WTC11 (cell line): ENCODE measurements around the gene CFDP1. TPM values are rescaled to one million over a fixed set of nuclear protein-coding genes. Genes with fewer than 3 reads are reported as not detected.

Source experiments
- ATAC-seq: fragments of 200-7000 bp; cut with Tn5 transposase; 2 replicates; pipeline ENCODE4 v1.10.0; 2021; ENCODE audit warnings: mild to moderate bottlenecking, moderate library complexity
- CTCF ChIA-PET: fragments of 300-600 bp; sonication (Branson Sonifier 250); formaldehyde crosslinking; loops from one replicate; lab custom pipeline; 2021; ENCODE audit warnings: antibody characterized with exemption; lab: Charles Lee
- POLR2A ChIA-PET: fragments of 350-600 bp; sonication (Branson Sonifier 250); formaldehyde crosslinking; loops from one replicate; lab custom pipeline; 2021; ENCODE audit warnings: antibody characterized with exemption; lab: Charles Lee
- DNase-seq: peaks from one replicate; pipeline ENCODE4 v3.0.0; 2021; ENCODE audit warnings: low spot score
- H3K27ac Mint-ChIP-seq: 2 replicates; pipeline ENCODE4 v1.8.0; 2021; ENCODE audit warnings: mixed read lengths
- H3K27me3 Mint-ChIP-seq: 2 replicates; pipeline ENCODE4 v1.8.0; 2021; ENCODE audit warnings: low read depth, mild to moderate bottlenecking, moderate library complexity, mixed read lengths
- H3K36me3 Mint-ChIP-seq: 2 replicates; pipeline ENCODE4 v1.8.0; 2021; ENCODE audit warnings: mixed read lengths
- H3K4me1 Mint-ChIP-seq: 2 replicates; pipeline ENCODE4 v1.8.0; 2022; ENCODE audit warnings: mixed read lengths
- H3K4me3 Mint-ChIP-seq: 2 replicates; pipeline ENCODE4 v1.8.0; 2021; ENCODE audit warnings: mild to moderate bottlenecking, moderate library complexity, mixed read lengths
- H3K9me3 Mint-ChIP-seq: 2 replicates; pipeline ENCODE4 v1.8.0; 2021; ENCODE audit warnings: mixed read lengths
- ATF2 ChIP-seq: sonication (generic); formaldehyde crosslinking; IDR thresholded peaks from 2 replicates; pipeline ENCODE4 v1.8.1; 2022; ENCODE audit warnings: low read depth, missing genetic modification reagents, borderline replicate concordance
- E2F5 ChIP-seq: sonication (generic); formaldehyde crosslinking; IDR thresholded peaks from 2 replicates; pipeline ENCODE4 v1.8.1; 2022; ENCODE audit warnings: mild to moderate bottlenecking, moderate library complexity, missing genetic modification reagents
- EMX1 ChIP-seq: fragments of 250-450 bp; sonication (Bioruptor Pico); IDR thresholded peaks from 2 replicates; pipeline ENCODE4 v1.8.0; 2021; ENCODE audit warnings: mild to moderate bottlenecking
- ETV6 ChIP-seq: sonication (generic); formaldehyde crosslinking; IDR thresholded peaks from 2 replicates; pipeline ENCODE4 v1.8.1; 2022; ENCODE audit warnings: mild to moderate bottlenecking, missing genetic modification reagents
- FOXK1 ChIP-seq: sonication (generic); formaldehyde crosslinking; IDR thresholded peaks from 2 replicates; pipeline ENCODE4 v1.8.0; 2022; ENCODE audit warnings: mild to moderate bottlenecking, moderate library complexity, missing genetic modification reagents
- GABPB1 ChIP-seq: sonication (generic); formaldehyde crosslinking; IDR thresholded peaks from 2 replicates; pipeline ENCODE4 v1.8.1; 2023; ENCODE audit warnings: mild to moderate bottlenecking, missing genetic modification reagents
- HMGXB4 ChIP-seq: sonication (generic); formaldehyde crosslinking; IDR thresholded peaks from 2 replicates; pipeline ENCODE4 v1.8.1; 2023; ENCODE audit warnings: mild to moderate bottlenecking, moderate library complexity, missing genetic modification reagents
- JUN ChIP-seq: sonication (generic); formaldehyde crosslinking; IDR thresholded peaks from 2 replicates; pipeline ENCODE4 v1.8.0; 2023; ENCODE audit warnings: mild to moderate bottlenecking, missing genetic modification reagents
- MYBL2 ChIP-seq: sonication (generic); formaldehyde crosslinking; IDR thresholded peaks from 2 replicates; pipeline ENCODE4 v1.8.1; 2023; ENCODE audit warnings: mild to moderate bottlenecking, moderate library complexity, missing genetic modification reagents
- NFATC4 ChIP-seq: fragments of 250-450 bp; sonication (Bioruptor Pico); IDR thresholded peaks from 2 replicates; pipeline ENCODE4 v1.9.0; 2021; ENCODE audit warnings: mild to moderate bottlenecking
- PRRX2 ChIP-seq: fragments of 250-450 bp; sonication (Bioruptor Pico); IDR thresholded peaks from 2 replicates; pipeline ENCODE4 v1.8.0; 2021; ENCODE audit warnings: mild to moderate bottlenecking
- RELA ChIP-seq: sonication (generic); formaldehyde crosslinking; IDR thresholded peaks from 2 replicates; pipeline ENCODE4 v1.8.1; 2022; ENCODE audit warnings: missing genetic modification reagents, mild to moderate bottlenecking, borderline replicate concordance
- SMAD3 ChIP-seq: sonication (generic); formaldehyde crosslinking; IDR thresholded peaks from 2 replicates; pipeline ENCODE4 v1.8.0; 2022; ENCODE audit warnings: missing genetic modification reagents, mild to moderate bottlenecking, borderline replicate concordance
- STAT6 ChIP-seq: sonication (generic); formaldehyde crosslinking; conservative IDR thresholded peaks from 2 replicates; pipeline ENCODE4 v1.8.1; 2023; ENCODE audit warnings: mild to moderate bottlenecking, low read depth, missing genetic modification reagents, moderate library complexity
- TCF7 ChIP-seq: sonication (generic); formaldehyde crosslinking; IDR thresholded peaks from 2 replicates; pipeline ENCODE4 v1.8.0; 2022; ENCODE audit warnings: mild to moderate bottlenecking, low read depth, missing genetic modification reagents, moderate library complexity
- TP53 ChIP-seq: sonication (generic); formaldehyde crosslinking; IDR thresholded peaks from 2 replicates; pipeline ENCODE4 v1.8.1; 2023; ENCODE audit warnings: mild to moderate bottlenecking, missing genetic modification reagents
- USF2 ChIP-seq: sonication (generic); formaldehyde crosslinking; IDR thresholded peaks from 2 replicates; pipeline ENCODE4 v1.8.1; 2023; ENCODE audit warnings: mild to moderate bottlenecking, missing genetic modification reagents, moderate library complexity
- ZBTB43 ChIP-seq: sonication (generic); formaldehyde crosslinking; IDR thresholded peaks from 2 replicates; pipeline ENCODE4 v1.8.1; 2023; ENCODE audit warnings: mild to moderate bottlenecking, missing genetic modification reagents
- ZNF121 ChIP-seq: sonication (generic); formaldehyde crosslinking; IDR thresholded peaks from 2 replicates; pipeline ENCODE4 v1.8.0; 2023; ENCODE audit warnings: missing genetic modification reagents
- ZNF138 ChIP-seq: sonication (generic); formaldehyde crosslinking; conservative IDR thresholded peaks from 2 replicates; pipeline ENCODE4 v1.8.1; 2022; ENCODE audit warnings: mild to moderate bottlenecking, moderate library complexity, missing genetic modification reagents
- ZNF396 ChIP-seq: fragments of 250-450 bp; sonication (Bioruptor Pico); IDR thresholded peaks from 2 replicates; pipeline ENCODE4 v1.8.0; 2021; ENCODE audit warnings: mild to moderate bottlenecking, moderate library complexity, borderline replicate concordance
- ZNF423 ChIP-seq: fragments of 250-450 bp; sonication (Bioruptor Pico); IDR thresholded peaks from 2 replicates; pipeline ENCODE4 v2.1.2; 2022; ENCODE audit warnings: mild to moderate bottlenecking, moderate library complexity
- ZNF671 ChIP-seq: fragments of 250-450 bp; sonication (Bioruptor Pico); IDR thresholded peaks from 2 replicates; pipeline ENCODE4 v1.8.0; 2021; ENCODE audit warnings: mild to moderate bottlenecking
- ZSCAN18 ChIP-seq: fragments of 250-450 bp; sonication (Bioruptor Pico); IDR thresholded peaks from 2 replicates; pipeline ENCODE4 v2.1.2; 2022; ENCODE audit warnings: mild to moderate bottlenecking, moderate library complexity
- total RNA-seq: library from RNA; stranded (reverse); gene quantifications from 3 replicates; pipeline ENCODE4 v1.2.3, GENCODE V29; 2021

The CFDP1 gene
- total RNA-seq, 1 experiment from 2014 or later, result 79.2 TPM

GRCh38 chr16:75466760-75467159, 33.5 kb upstream of the CFDP1 start (continued):
- TF ChIP-seq ZBTB43 (CRISPR knock-in tag) (no peak), ZNF396 (CRISPR knock-in tag) (no peak)

GRCh38 chr16:75464122-75464918, 31.0 kb upstream of the CFDP1 start, which contains the start of gene TMEM170A:
TSS of gene TMEM170A (minus strand) at chr16:75464689. CDS start at chr16:75464600, 89 bp downstream.
- ChIA-PET CTCF (interaction anchor here (0.7 to 3.0 kb wide), 30 partner anchors 8 to 265 kb away, joined by 3 to 27 read pairs (median 5); partner anchors contain the start of genes CFDP1, CHST5 and CHST6), POLR2A (interaction anchor here (0.9 to 1.3 kb wide), 4 partner anchors 31 to 159 kb away, joined by 4 to 10 read pairs (median 4); partner anchors contain the start of genes ADAT1 and CFDP1)
- H3K4me1 Mint-ChIP-seq, result peaks cover 34% of the 10 kb centered on the region
- ATAC-seq (peak; percentile 97), DNase-seq (peak; percentile 100)
- H3K27ac Mint-ChIP-seq, result peak within 1 kb of the TSS; percentile 84
- no peaks in the 10 kb centered on the region for H3K9me3 Mint-ChIP-seq
- peak within 1 kb of the TSS; percentile 89 for H3K4me3 Mint-ChIP-seq
- no peaks in the 10 kb centered on the region for H3K27me3 Mint-ChIP-seq
- peaks cover 4% of the 10 kb centered on the region for H3K36me3 Mint-ChIP-seq
- TF ChIP-seq PRRX2 (CRISPR knock-in tag) (no peak), ZSCAN18 (CRISPR knock-in tag) (no peak), ZNF121 (CRISPR knock-in tag) (peak; percentile 3; the same call in 1 of the 2 replicates), JUN (CRISPR knock-in tag) (0 out of 2 replicates have a peak, but pooled peaks have one; percentile 15), ZNF423 (peak; percentile 11; the same call in 1 of the 2 replicates), SMAD3 (CRISPR knock-in tag) (no peak; the same call in 1 of the 2 replicates), TCF7 (0 out of 2 replicates have a peak, but pooled peaks have one; percentile 61), GABPB1 (CRISPR knock-in tag) (peak; percentile 43), ZNF396 (CRISPR knock-in tag) (no peak), STAT6 (no peak), HMGXB4 (peak; percentile 97), NFATC4 (CRISPR knock-in tag) (no peak), ATF2 (CRISPR knock-in tag) (no peak), ZNF138 (CRISPR knock-in tag) (no peak; the same call in 1 of the 2 replicates), ZNF671 (CRISPR knock-in tag) (no peak), EMX1 (CRISPR knock-in tag) (no peak), RELA (CRISPR knock-in tag) (no peak), TP53 (peak; percentile 76; the same call in 1 of the 2 replicates), ETV6 (CRISPR knock-in tag) (peak; percentile 69), E2F5 (CRISPR knock-in tag) (peak; percentile 96), FOXK1 (CRISPR knock-in tag) (peak; percentile 50; the same call in 1 of the 2 replicates), USF2 (CRISPR knock-in tag) (0 out of 2 replicates have a peak, but pooled peaks have one; percentile 34), MYBL2 (CRISPR knock-in tag) (peak; percentile 83)
